ENCODE measurements around the gene SGTA.

The SGTA gene

DNA sequence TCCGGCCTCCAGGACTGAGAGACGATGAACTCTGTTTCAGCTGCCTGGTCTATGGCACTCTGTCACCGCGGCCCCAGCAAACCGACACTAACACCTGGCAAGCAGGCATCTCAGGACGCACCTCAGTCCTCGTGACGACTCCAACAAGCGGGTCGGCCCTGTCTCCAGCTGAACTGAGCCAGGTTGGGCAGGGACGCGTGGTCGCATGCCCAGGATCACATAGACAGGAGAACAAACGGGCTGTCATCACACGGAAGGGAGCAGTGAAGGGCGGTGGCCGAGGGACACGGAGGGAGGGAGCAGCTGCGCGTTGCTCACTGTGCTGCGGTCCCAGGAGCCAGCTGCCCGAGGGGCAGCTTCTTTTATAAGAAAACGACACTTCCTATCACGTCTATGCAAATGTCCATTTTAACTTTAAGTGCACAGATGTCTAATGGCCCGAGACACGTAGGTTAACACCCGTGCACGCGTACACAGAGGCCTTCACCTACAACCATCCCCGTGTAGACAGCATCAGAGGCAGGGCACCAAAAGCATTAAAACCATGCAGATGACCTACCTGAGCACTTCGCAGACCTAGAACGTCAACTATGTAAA lies 8.9 kb downstream of the SGTA start:
- H3K27ac ChIP-seq (replicated peaks): no peak overlapping the region
- no peaks in the 10 kb centered on the region for H3K27me3 ChIP-seq (ENCODE audit: insufficient read depth, poor library complexity, severe bottlenecking)
- TF ChIP-seq, protein P1, sequence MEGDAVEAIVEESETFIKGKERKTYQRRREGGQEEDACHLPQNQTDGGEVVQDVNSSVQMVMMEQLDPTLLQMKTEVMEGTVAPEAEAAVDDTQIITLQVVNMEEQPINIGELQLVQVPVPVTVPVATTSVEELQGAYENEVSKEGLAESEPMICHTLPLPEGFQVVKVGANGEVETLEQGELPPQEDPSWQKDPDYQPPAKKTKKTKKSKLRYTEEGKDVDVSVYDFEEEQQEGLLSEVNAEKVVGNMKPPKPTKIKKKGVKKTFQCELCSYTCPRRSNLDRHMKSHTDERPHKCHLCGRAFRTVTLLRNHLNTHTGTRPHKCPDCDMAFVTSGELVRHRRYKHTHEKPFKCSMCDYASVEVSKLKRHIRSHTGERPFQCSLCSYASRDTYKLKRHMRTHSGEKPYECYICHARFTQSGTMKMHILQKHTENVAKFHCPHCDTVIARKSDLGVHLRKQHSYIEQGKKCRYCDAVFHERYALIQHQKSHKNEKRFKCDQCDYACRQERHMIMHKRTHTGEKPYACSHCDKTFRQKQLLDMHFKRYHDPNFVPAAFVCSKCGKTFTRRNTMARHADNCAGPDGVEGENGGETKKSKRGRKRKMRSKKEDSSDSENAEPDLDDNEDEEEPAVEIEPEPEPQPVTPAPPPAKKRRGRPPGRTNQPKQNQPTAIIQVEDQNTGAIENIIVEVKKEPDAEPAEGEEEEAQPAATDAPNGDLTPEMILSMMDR (IDR thresholded peaks at IDR 0.05; ENCODE audit: insufficient read depth, low read length): no peak
- TF ChIP-seq GABPA (IDR thresholded peaks at IDR 0.05; ENCODE audit: low read depth) (no peak), POLR2AphosphoS5 (IDR thresholded peaks at IDR 0.05; ENCODE audit: low read depth) (no peak), SPI1 (IDR thresholded peaks at IDR 0.05; ENCODE audit: borderline replicate concordance, low read depth) (no peak)
- TF ChIP-seq, protein P2, sequence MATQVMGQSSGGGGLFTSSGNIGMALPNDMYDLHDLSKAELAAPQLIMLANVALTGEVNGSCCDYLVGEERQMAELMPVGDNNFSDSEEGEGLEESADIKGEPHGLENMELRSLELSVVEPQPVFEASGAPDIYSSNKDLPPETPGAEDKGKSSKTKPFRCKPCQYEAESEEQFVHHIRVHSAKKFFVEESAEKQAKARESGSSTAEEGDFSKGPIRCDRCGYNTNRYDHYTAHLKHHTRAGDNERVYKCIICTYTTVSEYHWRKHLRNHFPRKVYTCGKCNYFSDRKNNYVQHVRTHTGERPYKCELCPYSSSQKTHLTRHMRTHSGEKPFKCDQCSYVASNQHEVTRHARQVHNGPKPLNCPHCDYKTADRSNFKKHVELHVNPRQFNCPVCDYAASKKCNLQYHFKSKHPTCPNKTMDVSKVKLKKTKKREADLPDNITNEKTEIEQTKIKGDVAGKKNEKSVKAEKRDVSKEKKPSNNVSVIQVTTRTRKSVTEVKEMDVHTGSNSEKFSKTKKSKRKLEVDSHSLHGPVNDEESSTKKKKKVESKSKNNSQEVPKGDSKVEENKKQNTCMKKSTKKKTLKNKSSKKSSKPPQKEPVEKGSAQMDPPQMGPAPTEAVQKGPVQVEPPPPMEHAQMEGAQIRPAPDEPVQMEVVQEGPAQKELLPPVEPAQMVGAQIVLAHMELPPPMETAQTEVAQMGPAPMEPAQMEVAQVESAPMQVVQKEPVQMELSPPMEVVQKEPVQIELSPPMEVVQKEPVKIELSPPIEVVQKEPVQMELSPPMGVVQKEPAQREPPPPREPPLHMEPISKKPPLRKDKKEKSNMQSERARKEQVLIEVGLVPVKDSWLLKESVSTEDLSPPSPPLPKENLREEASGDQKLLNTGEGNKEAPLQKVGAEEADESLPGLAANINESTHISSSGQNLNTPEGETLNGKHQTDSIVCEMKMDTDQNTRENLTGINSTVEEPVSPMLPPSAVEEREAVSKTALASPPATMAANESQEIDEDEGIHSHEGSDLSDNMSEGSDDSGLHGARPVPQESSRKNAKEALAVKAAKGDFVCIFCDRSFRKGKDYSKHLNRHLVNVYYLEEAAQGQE (IDR thresholded peaks at IDR 0.05; ENCODE audit: insufficient replicate concordance, low read depth): no peak
- no peak overlapping the region for H3K4me3 ChIP-seq (replicated peaks; ENCODE audit: insufficient read depth, low read length)
- no peak for DNase-seq (ENCODE audit: low read depth in 1 of 2, low spot score in 1 of 2)

DNA sequence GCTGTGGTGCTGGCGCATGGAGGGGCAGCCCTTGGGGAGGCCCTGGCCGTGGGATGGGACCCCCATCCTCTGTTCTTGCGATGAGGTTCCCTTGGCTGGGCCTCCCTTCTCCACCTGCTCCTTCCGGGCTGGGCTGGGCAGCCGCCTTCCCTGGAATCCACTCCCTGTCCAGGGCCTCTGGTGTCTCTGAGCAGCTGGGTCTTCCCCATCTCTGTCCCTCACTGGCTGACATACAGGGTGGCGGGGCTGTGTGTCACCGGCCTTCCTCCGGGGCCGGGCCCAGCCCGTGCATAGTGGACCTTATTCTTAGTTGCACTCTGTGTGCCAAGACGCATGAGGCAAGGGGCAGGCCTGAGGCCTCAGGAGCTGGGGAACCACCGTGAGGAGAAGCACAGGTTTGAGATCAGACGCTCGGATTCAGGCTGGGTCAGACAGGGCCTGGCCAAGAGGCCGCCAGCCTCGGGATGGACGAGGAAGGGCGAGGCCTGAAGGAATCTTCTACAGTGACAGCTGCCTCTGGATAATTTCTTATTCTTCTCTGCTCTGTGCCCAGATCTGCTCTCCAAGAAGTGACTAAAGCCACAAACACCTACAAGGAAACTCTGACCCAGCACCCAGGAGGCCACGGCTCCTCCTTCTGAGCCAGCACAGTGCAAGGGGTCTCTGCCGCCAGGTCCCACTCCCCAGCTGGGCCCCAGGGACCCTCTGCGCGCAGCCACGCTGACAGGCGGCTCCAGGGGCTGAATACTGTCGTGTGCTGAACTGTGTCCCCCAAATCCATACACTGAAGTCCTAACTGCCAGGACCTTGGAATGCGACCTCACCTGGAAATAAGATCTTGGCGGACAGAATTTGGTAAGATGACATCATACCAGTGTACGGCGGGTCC lies 11.0 kb downstream of the SGTA start:
- H3K27ac ChIP-seq (replicated peaks): no peak overlapping the region
- no peak for TF ChIP-seq GABPA (IDR thresholded peaks at IDR 0.05; ENCODE audit: low read depth)
- no peak for TF ChIP-seq POLR2AphosphoS5 (IDR thresholded peaks at IDR 0.05; ENCODE audit: low read depth)
- TF ChIP-seq SPI1 (IDR thresholded peaks at IDR 0.05; ENCODE audit: borderline replicate concordance, low read depth): no peak
- TF ChIP-seq, protein P1 (IDR thresholded peaks at IDR 0.05; ENCODE audit: insufficient read depth, low read length): no peak
- TF ChIP-seq, protein P2 (IDR thresholded peaks at IDR 0.05; ENCODE audit: insufficient replicate concordance, low read depth): no peak
- DNase-seq (ENCODE audit: low read depth in 1 of 2, low spot score in 1 of 2): no peak
- no peaks in the 10 kb centered on the region for H3K27me3 ChIP-seq (ENCODE audit: insufficient read depth, poor library complexity, severe bottlenecking)
- no peak overlapping the region for H3K4me3 ChIP-seq (replicated peaks; ENCODE audit: insufficient read depth, low read length)

DNA sequence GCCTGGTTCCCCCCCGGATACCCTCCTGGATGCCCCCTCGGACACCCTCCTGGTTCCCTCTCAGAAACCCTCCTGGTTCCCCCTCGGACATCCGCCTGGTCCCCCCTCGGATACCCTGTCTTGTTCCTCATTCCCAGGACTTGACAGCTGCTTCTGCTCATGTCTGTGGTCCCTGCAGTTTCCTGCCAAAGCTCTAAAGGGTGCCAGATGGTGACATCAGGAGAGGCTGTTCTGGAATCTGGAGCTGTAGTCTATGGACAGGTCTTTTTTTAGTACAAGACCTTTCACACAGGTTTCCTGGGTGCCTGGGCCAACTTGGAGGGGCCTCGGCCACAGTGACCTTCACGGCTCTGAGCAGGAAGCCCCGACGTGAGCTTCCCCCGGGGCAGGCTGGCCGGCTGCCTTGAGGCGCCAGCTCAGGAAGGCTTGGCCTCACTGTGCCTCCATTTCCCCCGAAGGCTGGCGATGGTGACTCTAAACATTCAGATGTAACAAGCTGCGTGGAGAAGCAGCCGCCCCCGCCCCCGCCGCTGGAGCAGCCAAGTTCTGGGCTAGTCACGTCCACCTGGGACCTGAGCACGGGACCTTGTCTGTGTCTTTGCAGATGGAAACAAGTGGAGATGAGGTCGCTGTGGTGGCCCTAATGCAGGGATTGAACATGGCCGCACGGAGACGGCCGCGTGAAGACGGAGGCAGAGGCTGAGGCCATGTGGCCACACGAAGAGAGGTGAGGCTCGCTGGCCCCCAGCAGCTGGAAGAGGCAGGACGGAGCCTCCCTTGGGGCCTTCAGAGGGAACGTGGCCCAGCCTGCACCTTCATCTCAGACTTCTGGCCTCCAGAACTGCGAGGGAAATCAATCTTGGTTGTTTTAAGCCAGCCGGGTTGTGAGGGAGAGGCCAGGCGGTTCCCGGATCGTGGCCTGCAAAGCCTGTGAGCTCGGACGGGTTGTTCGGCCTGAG lies 12.7 kb downstream of the SGTA start:
- DNase-seq (ENCODE audit: low read depth in 1 of 2, low spot score in 1 of 2): peak in 1 of 2 experiments; percentile 63
- Histone ChIP-seq H3K4me3 (replicated peaks; ENCODE audit: insufficient read depth, low read length) (no peak overlapping the region), H3K27me3 (ENCODE audit: insufficient read depth, poor library complexity, severe bottlenecking) (no peaks in the 10 kb centered on the region), H3K27ac (replicated peaks) (no peak overlapping the region)
- TF ChIP-seq, protein P2 (IDR thresholded peaks at IDR 0.05; ENCODE audit: insufficient replicate concordance, low read depth): no peak
- no peak for TF ChIP-seq GABPA (IDR thresholded peaks at IDR 0.05; ENCODE audit: low read depth)
- no peak for TF ChIP-seq SPI1 (IDR thresholded peaks at IDR 0.05; ENCODE audit: borderline replicate concordance, low read depth)
- TF ChIP-seq, protein P1 (IDR thresholded peaks at IDR 0.05; ENCODE audit: insufficient read depth, low read length): no peak
- no peak; the same call in 1 of the 2 replicates for TF ChIP-seq POLR2AphosphoS5 (IDR thresholded peaks at IDR 0.05; ENCODE audit: low read depth)
